H1 (cell line): Measurements from ENCODE around the gene TTLL9. TPM values are rescaled to one million over a fixed set of nuclear protein-coding genes. Genes with fewer than 3 reads are reported as not detected.

Source experiments
- CTCF ChIA-PET: fragments of 300-600 bp; sonication (Branson Sonifier 250); formaldehyde crosslinking; loops from one replicate; lab custom pipeline; 2021; ENCODE audit not compliant: partially characterized antibody; lab: Charles Lee
- POLR2A ChIA-PET: fragments of 300-600 bp; sonication (Branson Sonifier 250); formaldehyde crosslinking; loops from one replicate; lab custom pipeline; 2021; ENCODE audit warnings: inconsistent platforms; ENCODE audit not compliant: partially characterized antibody; lab: Charles Lee
- DNase-seq, 2 experiments: peaks; one replicate each; pipeline versions ENCODE4 v3.0.0 to v3.0.0-alpha.2; 2010 to 2022; ENCODE audit warnings: low spot score in 2 of 2, low read depth in 1 of 2, mixed read lengths in 1 of 2
- FAIRE-seq: peaks from 2 replicates; lab custom pipeline; 2011; peaks lifted over from hg19 to GRCh38; lab: Jason Lieb, UNC
- H2AFZ ChIP-seq: 2 replicates; pipeline ENCODE4 v1.8.1; 2012; ENCODE audit warnings: low read length, inconsistent platforms
- H2AK5ac ChIP-seq: 2 replicates; pipeline ENCODE4 v1.6.1; 2013; ENCODE audit warnings: low read depth, low read length
- H2BK120ac ChIP-seq: replicated peaks from 2 replicates; pipeline ENCODE3; 2013; ENCODE audit warnings: low read depth, low read length, inconsistent platforms
- H2BK12ac ChIP-seq: 2 replicates; pipeline ENCODE4 v1.6.1; 2013; ENCODE audit warnings: low read depth, low read length
- H2BK15ac ChIP-seq: 2 replicates; pipeline ENCODE4 v1.6.1; 2013; ENCODE audit warnings: low read length
- H2BK20ac ChIP-seq: 2 replicates; pipeline ENCODE4 v1.6.1; 2013; ENCODE audit warnings: low read length
- H2BK5ac ChIP-seq: 2 replicates; pipeline ENCODE4 v1.6.1; 2013; ENCODE audit warnings: low read depth, low read length
- H3K14ac ChIP-seq: 2 replicates; pipeline ENCODE4 v1.6.1; 2013; ENCODE audit warnings: inconsistent platforms; ENCODE audit not compliant: insufficient read length
- H3K18ac ChIP-seq: 2 replicates; pipeline ENCODE4 v1.6.1; 2013; ENCODE audit warnings: low read length; ENCODE audit errors: extremely low read depth
- H3K23ac ChIP-seq: 2 replicates; pipeline ENCODE4 v1.6.1; 2013; ENCODE audit warnings: inconsistent platforms; ENCODE audit not compliant: insufficient read length
- H3K23me2 ChIP-seq: 2 replicates; pipeline ENCODE4 v1.6.1; 2013; ENCODE audit warnings: low read depth, low read length
- H3K27ac ChIP-seq: 2 replicates; pipeline ENCODE4 v1.6.1; 2011; ENCODE audit warnings: low read depth, low read length, inconsistent platforms
- H3K27me3 ChIP-seq, 4 experiments: replicated peaks in 1 of 4; 1 replicate in 1 of 4; 2 replicates in 3 of 4; pipeline versions ENCODE4 v1.6.1 to v1.8.1; 2011 to 2013; ENCODE audit warnings: low read length in 3 of 4, mild to moderate bottlenecking in 3 of 4, inconsistent platforms in 2 of 4, mixed read lengths in 2 of 4, moderate library complexity in 1 of 4; ENCODE audit not compliant: control insufficient read depth in 3 of 4, insufficient read depth in 3 of 4; ENCODE audit errors: extremely low read depth in 1 of 4
- H3K36me3 ChIP-seq, 4 experiments: 2 replicates each; pipeline versions ENCODE4 v1.6.1 to v1.8.1; 2011 to 2013; ENCODE audit warnings: mild to moderate bottlenecking in 4 of 4, low read length in 3 of 4, moderate library complexity in 2 of 4, control low read depth in 1 of 4, inconsistent platforms in 1 of 4; ENCODE audit not compliant: insufficient read depth in 4 of 4, control insufficient read depth in 2 of 4
- H3K4ac ChIP-seq: replicated peaks from 2 replicates; pipeline ENCODE3; 2013; ENCODE audit warnings: low read length, low read depth, mixed read lengths, inconsistent platforms; ENCODE audit not compliant: insufficient read length
- H3K4me1 ChIP-seq, 4 experiments: replicated peaks in 1 of 4; 1 replicate in 1 of 4; 2 replicates in 3 of 4; pipeline versions ENCODE4 v1.6.1 to v1.8.1; 2011 to 2013; ENCODE audit warnings: low read length in 3 of 4, inconsistent platforms in 2 of 4, mixed read lengths in 1 of 4; ENCODE audit not compliant: insufficient read depth in 4 of 4, control insufficient read depth in 3 of 4
- H3K4me2 ChIP-seq, 2 experiments: 2 replicates each; pipeline versions ENCODE4 v1.6.1 to v1.8.1; 2011 to 2013; ENCODE audit warnings: low read depth in 2 of 2, low read length in 2 of 2, control low read depth in 1 of 2, inconsistent platforms in 1 of 2, mild to moderate bottlenecking in 1 of 2; ENCODE audit not compliant: insufficient read depth in 1 of 2
- H3K4me3 ChIP-seq, 4 experiments: fragments of 200-600, 300-600 bp in 1 of 4; sonication (generic), shearing (Covaris generic), sonication (Bioruptor Twin) in 1 of 4; 2 replicates each; pipeline versions ENCODE4 v1.5.1 to v1.8.1; 2011 to 2016; ENCODE audit warnings: low read length in 4 of 4, low read depth in 3 of 4, control low read depth in 2 of 4, inconsistent platforms in 2 of 4, mild to moderate bottlenecking in 2 of 4, mixed read lengths in 1 of 4, moderate library complexity in 1 of 4; ENCODE audit not compliant: insufficient read depth in 2 of 4; ENCODE audit errors: extremely low read depth in 1 of 4
- H3K56ac ChIP-seq: replicated peaks from 2 replicates; pipeline ENCODE3; 2013; ENCODE audit warnings: low read depth, mild to moderate bottlenecking, mixed read lengths, low read length, inconsistent platforms; ENCODE audit not compliant: insufficient read length
- H3K79me1 ChIP-seq: 2 replicates; pipeline ENCODE4 v1.6.1; 2013; ENCODE audit warnings: low read depth, low read length, control low read depth
- H3K79me2 ChIP-seq, 2 experiments: 2 replicates each; pipeline versions ENCODE4 v1.6.1 to v1.8.1; 2012 to 2013; ENCODE audit warnings: low read length in 2 of 2, mild to moderate bottlenecking in 2 of 2, inconsistent platforms in 1 of 2; ENCODE audit not compliant: insufficient read depth in 2 of 2, control insufficient read depth in 1 of 2
- H3K9ac ChIP-seq, 4 experiments: replicated peaks in 1 of 4; 1 replicate in 1 of 4; 2 replicates in 3 of 4; pipeline versions ENCODE4 v1.6.1 to v1.8.1; 2011 to 2013; ENCODE audit warnings: low read depth in 3 of 4, low read length in 3 of 4, control low read depth in 2 of 4, mild to moderate bottlenecking in 2 of 4, moderate library complexity in 2 of 4, inconsistent platforms in 1 of 4; ENCODE audit errors: extremely low read depth in 1 of 4
- H3K9me3 ChIP-seq, 2 experiments: 2 replicates each; pipeline versions ENCODE4 v1.6.1 to v1.8.1; 2012 to 2013; ENCODE audit warnings: mild to moderate bottlenecking in 2 of 2, moderate library complexity in 2 of 2, control low read depth in 1 of 2, inconsistent platforms in 1 of 2, low read depth in 1 of 2, low read length in 1 of 2, mixed read lengths in 1 of 2; ENCODE audit not compliant: insufficient read depth in 2 of 2
- H4K20me1 ChIP-seq, 2 experiments: replicated peaks in 1 of 2; 2 replicates each; pipeline versions ENCODE3 to v1.8.1; 2011 to 2013; ENCODE audit warnings: inconsistent platforms in 2 of 2, low read length in 2 of 2, mild to moderate bottlenecking in 1 of 2; ENCODE audit not compliant: insufficient read depth in 2 of 2, control insufficient read depth in 1 of 2
- H4K5ac ChIP-seq: 2 replicates; pipeline ENCODE4 v1.6.1; 2013; ENCODE audit warnings: low read length, low read depth, mixed read lengths, inconsistent platforms; ENCODE audit not compliant: insufficient read length
- H4K8ac ChIP-seq: 2 replicates; pipeline ENCODE4 v1.8.0; 2013; ENCODE audit warnings: mild to moderate bottlenecking, moderate library complexity, low read length, inconsistent platforms; ENCODE audit not compliant: insufficient read depth; ENCODE audit errors: extremely low read depth
- H4K91ac ChIP-seq: replicated peaks from 2 replicates; pipeline ENCODE3; 2013; ENCODE audit warnings: low read length, mixed read lengths, inconsistent platforms; ENCODE audit not compliant: insufficient read length
- ATF3 ChIP-seq: IDR thresholded peaks from 2 replicates; pipeline ENCODE4 v1.6.1; 2011; ENCODE audit warnings: low read depth, mild to moderate bottlenecking, low read length; ENCODE audit not compliant: insufficient read depth
- CTCF ChIP-seq, 3 experiments: IDR thresholded peaks; 1 replicate in 2 of 3; 2 replicates in 1 of 3; pipeline versions ENCODE4 v1.5.1 to v1.6.1; 2011; ENCODE audit warnings: low read length in 3 of 3, mild to moderate bottlenecking in 3 of 3, inconsistent platforms in 2 of 3, low read depth in 1 of 3, moderate library complexity in 1 of 3; ENCODE audit not compliant: insufficient read depth in 1 of 3; ENCODE audit errors: control extremely low read depth in 1 of 3
- RFX5 ChIP-seq: IDR thresholded peaks from 2 replicates; pipeline ENCODE4 v1.6.1; 2011; ENCODE audit warnings: low read depth, low read length, improper control_type of control experiment, borderline replicate concordance
- SAP30 ChIP-seq: fragments of 300-600 bp; sonication (generic); IDR thresholded peaks from 2 replicates; pipeline ENCODE4 v1.7.1; 2012; ENCODE audit warnings: low read length, moderate library complexity, mild to moderate bottlenecking, inconsistent platforms; ENCODE audit not compliant: insufficient read depth, insufficient replicate concordance
- SIRT6 ChIP-seq: IDR thresholded peaks from one replicate; pipeline ENCODE4 v1.7.1; 2012; ENCODE audit warnings: low read length, inconsistent platforms
- SP4 ChIP-seq: IDR thresholded peaks from 2 replicates; pipeline ENCODE4 v1.6.1; 2012; ENCODE audit warnings: low read length, inconsistent platforms
- TEAD4 ChIP-seq: IDR thresholded peaks from 2 replicates; pipeline ENCODE4 v1.6.1; 2012; ENCODE audit warnings: low read depth, low read length, inconsistent platforms, mixed read lengths
- WGBS, 2 experiments: shearing (Covaris generic) in 1 of 2; methylation state at CpG; one replicate each; pipeline versions ENCODE4 v1.1.6 to v1.1.7; 2013 to 2015; ENCODE audit warnings: low lambda C conversion rate in 2 of 2, mixed read lengths in 2 of 2, inconsistent platforms in 1 of 2, low coverage in 1 of 2, missing lambda C conversion rate in 1 of 2; ENCODE audit not compliant: insufficient replicate concordance in 2 of 2, insufficient coverage in 1 of 2, insufficient read length in 1 of 2; ENCODE audit errors: extremely low coverage in 1 of 2, missing lambda C conversion rate in 1 of 2; 5-methylcytosine and 5-hydroxymethylcytosine counted together
- polyA plus RNA-seq, 7 experiments: library from polyadenylated mRNA; depleted of rRNA in 3 of 7; stranded (reverse) in 5 of 7; unstranded in 2 of 7; fragments of >200 nt in 5 of 7; fragments of 200-250 nt in 2 of 7; gene quantifications; 1 replicate in 5 of 7; 2 replicates in 1 of 7; 4 replicates in 1 of 7; pipeline versions ENCODE4 v1.2.1 to v1.2.3, GENCODE V29; 2011 to 2013; ENCODE audit warnings: missing spikeins in 2 of 7, mixed read lengths in 2 of 7
- total RNA-seq: library from RNA; stranded (reverse); fragmentation: NEBNext Ultra II Directional; extraction: Animal tissue kit (Norgen Biotek cat#: 25700); gene quantifications from 2 replicates; pipeline ENCODE4 v1.2.1, GENCODE V29; 2021

The TTLL9 gene
- total and polyA plus RNA-seq, 2 of the 8 experiments (the other 6 are each of a cell fraction or from before 2014, with no cell fraction given), result 0.06 TPM; not detected in 1

GRCh38 chr20:31868853-31869672, 1.4 kb upstream of the TTLL9 start:
- Histone ChIP-seq H4K5ac (no peak overlapping the region), H2BK5ac (no peak overlapping the region), H4K20me1 (peaks cover 0 to 6% of the 10 kb centered on the region in 2 experiments), H3K27ac (no peak overlapping the region), H2AK5ac (no peak overlapping the region), H3K23ac (no peak overlapping the region), H3K36me3 (no peaks in the 10 kb centered on the region), H3K4ac (no peak overlapping the region), H2BK20ac (no peak overlapping the region; the same call in 1 of the 2 replicates), H3K56ac (no peak overlapping the region), H3K9ac (no peak overlapping the region; a peak in 1 of 7 replicates), H4K8ac (no peak overlapping the region; the same call in 1 of the 2 replicates), H3K14ac (no peak overlapping the region), H3K18ac (no peak overlapping the region), H2AFZ (no peak overlapping the region), H2BK15ac (no peak overlapping the region), H3K27me3 (peaks cover 19 to 35% (median 29%) of the 10 kb centered on the region in 4 experiments), H3K79me1 (no peaks in the 10 kb centered on the region), H2BK12ac (peak overlapping the region; percentile 60; the same call in 1 of the 2 replicates), H4K91ac (no peak overlapping the region), H3K9me3 (no peaks in the 10 kb centered on the region), H3K4me3 (peak overlapping the region in 2 of 4 experiments; percentile 75 to 89; a peak in 4 of 8 replicates), H2BK120ac (no peak overlapping the region), H3K4me2 (peak overlapping the region; percentile 71 to 96), H3K4me1 (peaks cover 0 to 12% (median 6%) of the 10 kb centered on the region in 4 experiments; a peak in 6 of 7 replicates), H3K79me2 (no peaks in the 10 kb centered on the region), H3K23me2 (peaks cover 9% of the 10 kb centered on the region)
- FAIRE-seq, result no peak
- POLR2A ChIA-PET, result no interaction called here
- CTCF ChIA-PET, result interaction anchor here (5.5 kb wide), 1 partner anchor 16 kb away, joined by 32 read pairs; no protein-coding TSS in a partner anchor
- WGBS, 2 experiments, result 82% methylated on average over 12 of the region's 12 CpGs; no CpG with 5 or more reads in 1 of the 2 experiments
- peak in 1 of 2 experiments; percentile 42 for DNase-seq
- TF ChIP-seq SP4, result no peak
- TF ChIP-seq SIRT6, result no peak
- no peak for TF ChIP-seq ATF3
- TF ChIP-seq CTCF (IDR thresholded peaks at IDR 0.05; ENCODE audit: control extremely low read depth in 1 of 3, insufficient read depth in 1 of 3, low read depth in 1 of 3, low read length in 3 of 3), result no peak
- TF ChIP-seq TEAD4, result no peak
- no peak for TF ChIP-seq SAP30
- TF ChIP-seq RFX5, result no peak
